Stimulated activated CD4-positive, alpha-beta T cell treated with anti-CD3 and anti-CD28 coated beads, Interleukin-2, amount 100 ng/mL, for 48 hours (primary cell): ENCODE measurements around the gene KLF13.
"Not testable (repeated sequence)": the region's sequence is repeated elsewhere in the genome, so short reads cannot be mapped to it uniquely, and the experiment has no call there.

Source experiments
- DNase-seq, 2 donors: peaks; one replicate each; pipeline ENCODE4 v3.0.0-alpha.2; 2020

The KLF13 gene

DNA sequence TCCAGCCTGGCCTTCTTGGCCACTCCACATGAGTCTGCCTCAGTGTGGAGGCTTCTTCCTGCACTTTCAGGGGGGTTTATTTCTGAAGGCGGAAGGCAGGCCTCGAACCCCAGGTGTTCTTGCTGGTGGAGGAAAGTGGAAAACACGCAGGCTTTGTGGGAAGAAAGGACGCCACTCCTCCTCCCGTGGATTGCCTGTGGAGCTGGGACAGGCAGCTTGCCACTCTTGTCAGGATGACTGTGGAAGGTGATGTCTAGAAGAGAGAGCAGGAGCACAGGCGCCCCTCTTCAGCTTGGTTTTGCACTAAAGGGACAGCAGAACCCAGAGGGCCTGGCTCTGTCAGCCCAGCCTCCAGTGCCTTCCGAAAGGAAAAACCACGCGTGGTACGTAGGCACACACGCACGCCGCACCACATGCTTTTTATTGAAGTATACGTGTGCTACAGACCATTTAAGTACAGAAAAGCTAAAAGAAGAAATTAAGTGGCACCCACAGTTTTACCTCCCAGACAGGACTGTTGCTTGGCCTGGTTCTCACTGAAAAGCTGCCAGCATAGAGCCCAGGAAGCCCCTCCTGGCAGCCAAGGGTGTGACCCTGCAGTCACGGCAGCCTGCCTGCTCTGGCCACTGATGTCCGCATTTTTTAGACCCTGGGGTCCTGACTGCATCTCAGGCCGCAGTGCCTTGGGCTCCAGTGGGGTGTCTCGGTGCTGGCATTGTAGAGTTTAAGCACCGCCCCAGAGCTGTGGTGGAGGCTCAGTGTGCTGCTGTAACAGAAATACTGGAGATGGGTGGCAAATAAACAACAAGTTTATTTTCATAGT, 21.6 kb downstream of the KLF13 start:
- DNase-seq = no peak

DNA sequence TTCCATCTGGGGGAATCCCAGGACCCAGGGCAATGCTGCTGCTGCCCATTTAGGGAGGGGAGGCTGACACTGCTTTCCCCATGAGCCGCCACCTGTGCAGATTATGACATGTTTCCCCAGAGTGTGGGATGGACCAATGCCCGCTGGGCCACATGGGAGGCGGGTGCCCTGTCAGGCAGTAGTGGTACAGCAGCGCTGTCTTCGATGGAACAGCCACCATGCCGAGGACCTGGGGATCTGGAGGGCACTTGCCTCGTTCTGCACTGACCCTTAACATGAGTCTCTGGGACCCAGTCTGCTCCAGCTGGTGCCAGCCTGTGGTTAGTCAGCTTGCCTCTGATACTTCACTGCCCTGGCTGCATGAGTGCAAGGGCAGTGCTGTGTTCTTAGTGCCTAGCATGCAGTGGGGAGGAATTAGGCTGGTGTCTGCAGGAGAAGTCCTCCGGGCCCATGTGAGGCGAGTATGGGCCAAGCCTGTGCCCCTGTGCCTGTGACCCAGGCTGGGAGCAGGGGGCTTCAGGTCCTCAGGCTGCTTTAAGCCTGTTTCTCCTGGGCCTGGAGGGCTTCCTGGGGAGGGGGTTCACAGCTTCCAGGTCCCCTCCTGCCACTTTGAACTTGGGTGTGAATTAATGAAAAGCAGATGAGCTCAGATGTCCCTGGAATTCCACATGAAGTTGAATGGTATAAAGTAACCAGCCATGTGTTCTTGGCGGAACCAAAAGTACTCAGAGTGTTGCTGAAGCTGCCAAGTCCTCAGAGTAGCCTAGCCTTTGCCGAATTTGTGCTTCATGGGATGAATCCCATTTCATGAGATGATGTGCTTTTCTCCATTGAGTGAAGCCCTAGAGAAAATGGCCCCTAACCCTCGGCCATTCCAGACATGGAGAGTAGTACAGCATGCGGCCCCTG, 22.9 kb downstream of the KLF13 start:
- no peak for DNase-seq

DNA sequence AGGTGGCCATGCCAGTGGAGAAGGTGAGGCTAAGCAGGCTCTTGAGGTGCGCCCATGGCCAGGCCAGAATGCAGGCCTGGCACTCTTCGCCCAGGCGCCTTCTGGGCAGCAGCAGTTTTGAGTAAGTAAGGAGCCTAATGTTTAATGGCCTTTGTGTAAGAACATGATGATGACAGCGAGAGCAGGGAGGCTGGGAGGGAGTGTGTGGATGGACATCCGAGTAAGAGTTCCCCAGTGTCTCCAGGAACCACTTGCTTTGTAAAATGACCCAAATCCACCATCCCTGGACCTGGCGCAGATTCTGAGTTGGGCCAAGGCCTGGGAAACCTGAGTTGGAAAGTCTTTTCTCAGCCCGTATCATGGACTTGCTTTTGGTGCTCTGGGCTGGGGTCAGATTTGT, 24.1 kb downstream of the KLF13 start:
- no peak for DNase-seq

DNA sequence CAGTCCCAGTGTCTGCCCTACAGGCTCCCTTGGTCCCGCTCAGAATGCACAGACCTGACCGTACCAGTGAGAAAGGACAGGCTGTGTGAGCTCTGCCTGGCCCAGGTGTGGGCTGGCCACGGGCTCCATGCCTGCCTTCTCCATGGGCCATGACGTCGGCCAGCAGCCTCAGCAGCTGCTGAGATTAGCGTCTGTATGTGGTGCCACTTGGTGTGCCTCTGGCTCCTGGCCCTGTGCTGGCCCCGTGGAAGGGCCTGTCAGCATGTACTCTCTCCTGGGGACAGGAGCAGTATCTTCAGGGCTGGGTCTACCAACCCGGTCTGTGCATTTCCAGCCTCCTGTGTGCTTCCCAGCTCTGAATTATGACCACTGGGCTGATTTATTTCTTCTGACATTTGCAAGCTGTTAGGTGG, 25.7 kb downstream of the KLF13 start:
- DNase-seq = no peak

DNA sequence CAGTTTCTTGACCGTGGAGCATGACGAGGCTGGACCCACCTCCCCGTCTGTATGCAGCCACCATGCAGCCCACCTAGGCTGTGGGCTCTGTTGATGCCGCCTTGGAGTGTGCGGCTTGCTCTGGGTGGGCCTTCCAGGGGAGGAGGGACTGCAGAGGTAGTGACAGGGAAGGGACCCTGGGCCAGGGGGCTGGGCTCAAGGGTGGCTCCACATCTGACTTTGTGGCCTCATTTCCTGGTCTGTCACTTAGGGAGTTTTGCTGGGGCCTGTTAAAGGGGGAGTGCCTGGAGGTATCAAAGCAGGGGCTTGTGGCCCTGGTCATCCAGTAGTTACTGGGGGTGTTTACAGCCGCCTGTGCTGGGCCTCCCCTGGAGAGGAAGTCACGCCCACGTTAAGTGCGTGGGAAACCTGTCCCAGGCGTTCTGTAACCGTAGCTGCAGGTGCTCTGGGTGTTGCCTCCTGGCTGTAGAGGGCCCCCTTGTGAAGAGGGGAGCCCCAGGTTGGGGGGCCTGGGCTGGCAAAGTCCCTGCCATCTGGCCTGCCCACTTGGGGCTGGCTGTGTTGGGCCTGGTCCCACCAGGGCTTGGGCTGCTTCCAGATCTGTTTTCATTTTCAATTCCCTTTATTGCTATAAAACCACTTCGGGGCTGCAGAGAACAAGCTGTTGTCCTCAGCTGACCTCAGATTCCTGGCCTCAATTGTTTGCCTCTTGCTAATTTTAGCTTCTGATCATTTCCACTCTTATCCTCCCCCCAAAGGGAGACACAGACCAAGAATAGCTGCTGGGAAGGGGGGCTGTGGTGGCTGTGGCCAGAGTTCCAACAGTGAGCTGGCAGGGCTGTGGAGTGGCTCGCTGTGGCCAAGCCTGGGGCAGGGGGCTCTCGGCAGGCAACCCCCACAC, 26.5 kb downstream of the KLF13 start:
- DNase-seq = peak in 1 of 2 donors; percentile 35

GRCh38 chr15:31353931-31354330, 27.3 kb downstream of the KLF13 start:
- no peak for DNase-seq

- DNase-seq = not testable (repeated sequence)
Observed at GRCh38 chr15:31356097-31356496, 29.5 kb downstream of the KLF13 start.

- DNase-seq = no peak
Observed at GRCh38 chr15:31357148-31357547, 30.5 kb downstream of the KLF13 start.

GRCh38 chr15:31358163-31358562, 31.5 kb downstream of the KLF13 start:
- DNase-seq = no peak

DNA sequence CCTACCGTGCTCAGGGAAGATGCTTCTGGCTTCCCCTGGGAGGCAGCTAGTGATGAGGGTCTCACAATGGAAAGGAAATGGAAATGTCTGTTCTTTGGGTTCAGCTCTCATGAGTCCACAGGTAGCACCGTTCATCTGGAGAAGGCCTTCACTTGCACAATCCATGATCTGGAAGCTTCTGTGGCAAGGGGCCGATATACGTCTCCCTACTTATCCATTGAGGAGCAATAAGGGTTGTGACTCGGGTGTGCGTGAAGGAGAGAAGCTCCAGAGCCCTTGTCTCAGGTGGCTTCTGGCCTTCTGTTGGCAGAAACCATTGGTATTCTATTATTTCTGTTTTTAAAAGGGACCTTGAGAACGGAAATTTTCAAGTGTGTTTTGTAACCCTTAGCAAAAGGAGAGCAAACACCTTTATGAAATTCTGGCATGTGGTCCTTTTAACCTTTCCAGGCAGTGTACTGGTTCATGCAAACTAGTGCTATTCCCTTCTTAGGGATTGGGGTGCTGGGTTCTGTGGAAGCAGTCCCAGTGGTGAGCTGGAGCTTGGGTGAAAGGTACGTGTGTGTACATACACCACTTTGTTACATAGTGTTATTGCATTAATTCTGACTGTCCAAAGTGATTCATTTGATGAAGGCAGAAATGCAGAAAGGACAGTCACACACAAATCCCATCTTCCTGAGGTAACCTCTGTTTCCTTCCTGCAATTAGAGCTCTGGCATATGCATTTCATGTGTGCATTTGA, 32.5 kb downstream of the KLF13 start:
- DNase-seq = no peak

GRCh38 chr15:31359702-31360111, 33.1 kb downstream of the KLF13 start:
- DNase-seq = no peak

GRCh38 chr15:31360158-31360561, 33.5 kb downstream of the KLF13 start:
- no peak for DNase-seq

DNA sequence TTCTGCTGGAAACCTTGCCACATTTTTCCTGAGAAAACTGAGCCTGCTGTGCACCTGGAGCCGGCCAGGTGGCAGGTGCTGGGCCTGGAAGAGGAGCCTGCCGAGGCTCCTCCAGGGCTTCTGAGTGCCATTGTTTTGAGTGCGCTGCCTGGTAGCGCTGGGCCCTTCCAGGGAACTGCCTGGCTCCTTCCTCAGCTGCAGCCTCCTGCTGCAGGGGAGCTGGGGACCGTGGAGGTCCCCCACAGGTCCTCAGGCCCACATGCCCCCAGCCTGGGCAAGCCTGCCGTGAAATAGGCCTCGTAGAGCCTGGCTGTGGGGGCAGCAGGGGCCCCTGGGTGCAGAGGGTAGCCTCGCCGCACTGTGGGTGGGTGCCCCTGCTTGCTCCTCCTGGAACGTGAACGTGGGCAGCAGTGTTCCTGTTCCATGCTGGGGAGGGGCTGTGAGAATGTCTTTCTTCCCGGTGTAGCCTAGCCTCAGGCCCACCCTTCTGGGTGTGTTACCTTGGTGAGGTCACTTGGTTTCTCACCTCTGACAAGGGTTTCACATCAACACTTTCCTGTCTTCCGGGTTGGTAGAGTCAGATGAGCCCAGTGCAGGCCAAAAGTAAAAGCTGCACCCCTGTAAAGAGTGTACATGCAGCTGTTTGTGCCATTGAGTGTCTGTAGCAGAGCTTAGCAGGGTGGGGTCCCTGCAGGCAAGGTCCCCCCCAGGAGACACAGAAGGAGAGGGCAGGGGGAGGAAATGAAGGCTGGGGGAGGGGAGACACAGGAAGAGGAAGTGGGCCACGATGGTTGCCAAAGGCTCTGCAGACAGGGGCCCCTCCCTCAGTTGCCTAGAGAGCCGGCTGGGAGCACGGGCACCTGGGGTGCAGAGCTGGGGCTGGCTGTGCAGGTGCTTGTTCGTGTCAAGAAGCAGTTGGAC, 34.5 kb downstream of the KLF13 start:
- DNase-seq = peak in 1 of 2 donors; percentile 23

- no peak for DNase-seq
Observed at GRCh38 chr15:31361764-31362515, 35.3 kb downstream of the KLF13 start.

- no peak for DNase-seq
Observed at GRCh38 chr15:31362886-31363285, 36.3 kb downstream of the KLF13 start.

DNA sequence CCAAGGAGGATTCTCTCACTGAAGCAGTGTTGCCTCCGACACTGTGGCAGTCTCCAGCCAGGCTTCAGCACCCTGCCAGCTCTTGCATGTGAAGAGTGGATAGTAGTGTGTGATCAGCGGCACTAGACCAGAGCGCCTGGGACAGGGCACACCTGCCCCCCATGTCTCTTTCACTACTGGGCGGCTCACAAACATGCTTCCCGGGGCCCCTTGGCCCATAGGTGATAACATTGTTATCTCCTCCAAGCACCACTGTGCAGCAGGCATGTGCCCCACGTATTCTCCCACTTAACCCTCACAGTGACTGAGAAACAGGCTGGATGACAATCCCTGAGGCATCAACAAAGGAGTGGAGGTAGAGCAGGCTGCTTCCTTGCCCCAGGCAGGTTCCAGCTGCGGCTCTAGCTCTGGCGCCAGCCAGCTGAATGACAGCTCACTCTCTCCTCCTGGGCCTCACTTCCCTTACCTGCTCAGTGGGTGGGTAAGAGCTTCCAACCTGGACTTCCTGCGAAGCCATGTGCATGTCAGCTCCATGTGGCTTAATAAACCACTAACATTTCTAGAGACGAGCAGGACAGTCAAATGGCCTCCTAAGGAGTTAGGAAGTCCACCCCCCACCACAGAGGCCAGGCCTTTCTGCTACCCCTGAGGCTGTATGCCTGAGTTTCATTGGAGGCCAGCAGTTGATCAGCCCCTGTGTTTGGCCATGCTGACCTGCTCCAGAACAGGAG, 37.8 kb downstream of the KLF13 start:
- DNase-seq = no peak

GRCh38 chr15:31365032-31365654, 38.5 kb downstream of the KLF13 start:
- DNase-seq = no peak

DNA sequence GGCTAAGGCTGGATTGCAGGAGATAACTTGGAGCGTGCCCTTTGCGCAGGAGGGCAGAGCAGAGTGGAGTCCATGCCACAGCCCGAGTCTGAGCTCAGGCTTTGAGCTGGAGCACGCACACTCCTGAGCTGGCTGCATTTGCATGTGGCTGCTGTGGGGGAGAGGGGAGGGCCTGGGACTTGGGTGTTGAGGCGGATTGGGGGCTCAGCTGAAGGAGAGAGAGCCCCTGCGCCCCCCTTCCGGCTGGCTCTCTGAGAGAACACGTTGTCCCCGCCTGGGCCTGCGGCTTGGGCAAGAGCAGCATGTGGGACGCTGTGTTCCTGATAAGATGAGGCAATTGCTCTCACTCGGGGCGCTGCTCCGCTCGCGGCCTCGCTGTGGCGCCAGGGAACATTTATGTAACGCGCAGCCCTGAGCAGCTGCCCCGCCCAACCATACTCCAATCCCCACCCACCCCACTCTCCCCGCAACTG, 39.1 kb downstream of the KLF13 start:
- peak; percentile 66 to 70 for DNase-seq
